ENCODE results near the gene LHFPL2. TPM values are rescaled to one million over a fixed set of nuclear protein-coding genes. Genes with fewer than 3 reads are reported as not detected.

LHFPL2 gene
- total RNA-seq, 1 experiment from 2014 or later: 17.9 TPM

DNA sequence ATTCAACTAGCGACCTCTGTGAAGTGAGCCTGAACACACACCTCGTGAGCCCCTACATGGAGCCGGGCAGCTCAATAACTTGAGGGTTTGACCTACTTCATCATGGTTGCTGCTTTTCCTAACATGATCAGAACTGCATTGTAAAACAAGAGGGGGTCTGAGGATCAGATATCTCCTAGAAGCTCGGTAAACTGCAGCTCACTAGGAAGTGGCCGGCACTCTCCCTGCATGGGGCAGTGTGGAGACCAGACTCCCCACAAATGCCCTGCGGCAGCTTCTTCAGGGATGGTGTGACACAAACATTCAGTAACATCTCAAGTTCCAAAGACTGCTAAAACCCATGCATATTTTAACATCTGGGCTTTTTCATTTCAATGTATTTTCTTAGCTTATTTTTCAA is 18.5 kb downstream of the LHFPL2 start:
- Histone ChIP-seq H3K4me2 (ENCODE audit: low read length) (no peak overlapping the region), H3K27ac (ENCODE audit: low read depth, low read length) (no peak overlapping the region), H4K20me1 (ENCODE audit: insufficient read depth) (no peaks in the 10 kb centered on the region), H3K9me2 (ENCODE audit: insufficient read depth) (no peaks in the 10 kb centered on the region), H3K4me1 (ENCODE audit: control insufficient read depth in 1 of 2, insufficient read depth in 2 of 2, low read length in 2 of 2) (peaks cover 0 to 4% of the 10 kb centered on the region in 2 experiments; a peak in 1 of 4 replicates), H3K4me3 (replicated peaks in 1 of 2; ENCODE audit: low read depth in 1 of 2, low read length in 2 of 2) (no peak overlapping the region), H3K79me2 (ENCODE audit: insufficient read depth, low read length) (peaks cover 14% of the 10 kb centered on the region; the same call in 1 of the 2 replicates), H3K27me3 (ENCODE audit: insufficient read depth, low read length) (no peaks in the 10 kb centered on the region), H3K9ac (ENCODE audit: low read length) (no peak overlapping the region), H3K9me3 (ENCODE audit: control insufficient read depth in 1 of 2, insufficient read depth in 1 of 2, low read depth in 1 of 2, low read length in 2 of 2) (no peaks in the 10 kb centered on the region), H3K36me3 (ENCODE audit: control insufficient read depth in 1 of 2, insufficient read depth in 2 of 2, low read length in 2 of 2) (peaks cover 2 to 14% of the 10 kb centered on the region in 2 experiments; a peak in 2 of 4 replicates), H2AFZ (ENCODE audit: low read depth, low read length, poor library complexity, severe bottlenecking) (no peak overlapping the region)
- intact Hi-C loops (cut with micrococcal nuclease): loop anchor here (5.0 kb wide), 1 partner anchor 163 kb away; no protein-coding TSS in a partner anchor
- RAD21 ChIA-PET (ENCODE audit: low non-redundant PET in 1 of 2, low total read pairs in 2 of 2, uncharacterized antibody in 2 of 2, unreplicated experiment in 2 of 2): no interaction called here
- POLR2A ChIA-PET: interaction anchor here (0.6 kb wide), 1 partner anchor 68 kb away, joined by 4 read pairs; no protein-coding TSS in a partner anchor
- TF ChIP-seq SIN3A (IDR thresholded peaks at IDR 0.05; ENCODE audit: low read depth): no peak
- no peak for TF ChIP-seq ZFX (IDR thresholded peaks at IDR 0.05)
- CTCF ChIA-PET: no interaction called here
- no peak for ATAC-seq
- no TSS peak for BruUV-seq (replicated peaks)
- DNase-seq (ENCODE audit: low read depth, low spot score): no peak

DNA sequence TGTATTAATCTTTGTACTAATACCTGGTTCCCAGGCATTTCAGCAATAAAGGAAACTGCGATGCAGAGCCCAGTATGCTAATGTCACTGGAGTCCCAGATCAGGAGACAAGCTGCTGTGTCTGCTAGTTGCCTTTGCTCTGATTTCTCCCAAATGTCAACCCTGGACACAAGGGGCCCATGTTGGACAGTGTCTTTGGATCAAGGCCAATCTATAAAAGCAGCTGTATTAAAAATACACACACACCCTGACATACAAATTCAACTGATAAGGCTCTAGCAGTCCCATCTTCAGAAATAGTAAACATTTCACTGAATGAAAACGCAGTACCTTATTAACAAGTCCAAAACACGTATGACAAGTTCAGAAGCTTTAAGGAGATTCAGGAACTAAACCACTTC is 18.9 kb downstream of the LHFPL2 start:
- ATAC-seq (no peak), DNase-seq (ENCODE audit: low read depth, low spot score) (no peak)
- no TSS peak for BruUV-seq (replicated peaks)
- Histone ChIP-seq H3K79me2 (ENCODE audit: insufficient read depth, low read length) (peaks cover 12% of the 10 kb centered on the region; the same call in 1 of the 2 replicates), H3K9me2 (ENCODE audit: insufficient read depth) (no peaks in the 10 kb centered on the region), H4K20me1 (ENCODE audit: insufficient read depth) (no peaks in the 10 kb centered on the region), H3K4me2 (ENCODE audit: low read length) (no peak overlapping the region), H3K27me3 (ENCODE audit: insufficient read depth, low read length) (no peaks in the 10 kb centered on the region), H3K27ac (ENCODE audit: low read depth, low read length) (no peak overlapping the region), H2AFZ (ENCODE audit: low read depth, low read length, poor library complexity, severe bottlenecking) (no peak overlapping the region), H3K9ac (ENCODE audit: low read length) (no peak overlapping the region), H3K4me1 (ENCODE audit: control insufficient read depth in 1 of 2, insufficient read depth in 2 of 2, low read length in 2 of 2) (peaks cover 0 to 4% of the 10 kb centered on the region in 2 experiments; a peak in 1 of 4 replicates), H3K9me3 (ENCODE audit: control insufficient read depth in 1 of 2, insufficient read depth in 1 of 2, low read depth in 1 of 2, low read length in 2 of 2) (no peaks in the 10 kb centered on the region), H3K36me3 (ENCODE audit: control insufficient read depth in 1 of 2, insufficient read depth in 2 of 2, low read length in 2 of 2) (peaks cover 2 to 14% of the 10 kb centered on the region in 2 experiments; a peak in 2 of 4 replicates), H3K4me3 (replicated peaks in 1 of 2; ENCODE audit: low read depth in 1 of 2, low read length in 2 of 2) (no peak overlapping the region)
- ChIA-PET POLR2A (interaction anchor here (0.6 kb wide), 1 partner anchor 68 kb away, joined by 4 read pairs; no protein-coding TSS in a partner anchor), RAD21 (ENCODE audit: low non-redundant PET in 1 of 2, low total read pairs in 2 of 2, uncharacterized antibody in 2 of 2, unreplicated experiment in 2 of 2) (no interaction called here), CTCF (no interaction called here)
- no peak for TF ChIP-seq YY1 (IDR thresholded peaks at IDR 0.05; ENCODE audit: extremely low read depth, insufficient replicate concordance, low read depth, low read length)
- intact Hi-C loops (cut with micrococcal nuclease): loop anchor here (5.0 kb wide), 2 partner anchors 92 to 162 kb away; no protein-coding TSS in a partner anchor
